Gastrocnemius medialis (tissue), 4 donors: ENCODE data around the gene ZFP92.

ENCODE experiments used
- CTCF ChIP-seq, 5 experiments: fragments of 450-650 bp in 3 of 5; fragments of 200-600 bp in 2 of 5; sonication (generic) in 2 of 5; IDR thresholded peaks in 4 of 5; conservative IDR thresholded peaks in 1 of 5; 1 replicate in 4 of 5; 2 replicates in 1 of 5; pipeline ENCODE4 v1.5.1; 2016 to 2019; ENCODE audit warnings: antibody characterized with exemption in 5 of 5, mild to moderate bottlenecking in 3 of 5, moderate library complexity in 3 of 5
- POLR2A ChIP-seq, 2 donors: fragments of 450-650 bp; IDR thresholded peaks; one replicate each; pipeline ENCODE4 v1.6.1; 2017; ENCODE audit warnings: antibody characterized with exemption in 2 of 2, mild to moderate bottlenecking in 2 of 2, moderate library complexity in 2 of 2

- no peak for TF ChIP-seq POLR2A (IDR thresholded peaks at IDR 0.05)
- no peak for TF ChIP-seq CTCF (IDR thresholded peaks at IDR 0.05 in 4 of 5, conservative IDR thresholded peaks at IDR 0.05 in 1 of 5)
Observed at GRCh38 chrX:153375571-153375970, 35.7 kb upstream of the ZFP92 start.
